G401.6 (cell line): ENCODE data around the gene CBFA2T3.

Experiments
- FAIRE-seq: peaks from 2 replicates; lab custom pipeline; 2012; peaks lifted over from hg19 to GRCh38; lab: Jason Lieb, UNC

The CBFA2T3 gene

GRCh38 chr16:88836791-88837190 lies 140.2 kb downstream of the CBFA2T3 start:
- FAIRE-seq, result no peak

- no peak for FAIRE-seq
Measured at GRCh38 chr16:88835818-88836217, 141.2 kb downstream of the CBFA2T3 start.

- no peak for FAIRE-seq
Measured at GRCh38 chr16:88835383-88835782, 141.6 kb downstream of the CBFA2T3 start.

- FAIRE-seq, result no peak
Measured at GRCh38 chr16:88834670-88835069, 142.3 kb downstream of the CBFA2T3 start.

GRCh38 chr16:88833086-88833485 lies 143.9 kb downstream of the CBFA2T3 start:
- FAIRE-seq, result no peak

GRCh38 chr16:88831838-88832237 lies 145.2 kb downstream of the CBFA2T3 start:
- no peak for FAIRE-seq

GRCh38 chr16:88830783-88831182 lies 146.2 kb downstream of the CBFA2T3 start:
- no peak for FAIRE-seq

- FAIRE-seq, result no peak
Measured at GRCh38 chr16:88830258-88830657, 146.7 kb downstream of the CBFA2T3 start.

- FAIRE-seq, result no peak
Measured at GRCh38 chr16:88828711-88829110, 148.3 kb downstream of the CBFA2T3 start.

GRCh38 chr16:88827727-88828126 lies 149.3 kb downstream of the CBFA2T3 start:
- no peak for FAIRE-seq

- no peak for FAIRE-seq
Measured at GRCh38 chr16:88826070-88826840, 150.8 kb downstream of the CBFA2T3 start.

- FAIRE-seq, result no peak
Measured at GRCh38 chr16:88825146-88825545, 151.9 kb downstream of the CBFA2T3 start.
